Parathyroid adenoma (tissue), 2 donors: Measurements from ENCODE around the gene ITIH1.

Source experiments
- H2AFZ ChIP-seq: fragments of 300-600 bp; sonication (generic); one replicate; pipeline ENCODE4 v1.7.0; 2017; ENCODE audit warnings: antibody characterized with exemption, mild to moderate bottlenecking
- H3K27ac ChIP-seq: fragments of 300-600 bp; sonication (generic); one replicate; pipeline ENCODE4 v1.7.0; 2017
- H3K27me3 ChIP-seq: fragments of 300-600 bp; sonication (generic); one replicate; pipeline ENCODE4 v1.7.0; 2017; ENCODE audit warnings: low read length; ENCODE audit not compliant: control insufficient read depth, insufficient read depth
- H3K36me3 ChIP-seq: fragments of 300-600 bp; sonication (generic); one replicate; pipeline ENCODE4 v1.7.0; 2017; ENCODE audit warnings: low read length; ENCODE audit not compliant: control insufficient read depth, insufficient read depth
- H3K4me1 ChIP-seq: fragments of 300-600 bp; sonication (generic); one replicate; pipeline ENCODE4 v1.7.0; 2017; ENCODE audit warnings: control low read depth
- H3K4me2 ChIP-seq: fragments of 300-600 bp; sonication (generic); one replicate; pipeline ENCODE4 v1.7.0; 2017; ENCODE audit warnings: low read length
- H3K4me3 ChIP-seq: fragments of 300-600 bp; sonication (generic); one replicate; pipeline ENCODE4 v1.7.0; 2017; ENCODE audit warnings: low read depth, low read length
- H3K79me2 ChIP-seq: fragments of 300-600 bp; sonication (generic); one replicate; pipeline ENCODE4 v1.7.0; 2017; ENCODE audit warnings: control low read depth
- H3K9ac ChIP-seq: fragments of 300-600 bp; sonication (generic); one replicate; pipeline ENCODE4 v1.7.0; 2017; ENCODE audit warnings: mild to moderate bottlenecking
- H3K9me3 ChIP-seq: fragments of 300-600 bp; sonication (generic); one replicate; pipeline ENCODE4 v1.7.0; 2017; ENCODE audit warnings: low read length; ENCODE audit not compliant: control insufficient read depth
- CTCF ChIP-seq: fragments of 300-600 bp; sonication (generic); IDR thresholded peaks from one replicate; pipeline ENCODE4 v1.7.0; 2017; ENCODE audit warnings: antibody characterized with exemption, mild to moderate bottlenecking
- donor health status: primary hyperparathyroidism.

ITIH1 gene

GRCh38 chr3:52827441-52827840 is 50.0 kb downstream of the ITIH1 start:
- no peak for TF ChIP-seq CTCF
- no peak overlapping the region for H3K9ac ChIP-seq
- H3K4me2 ChIP-seq = no peak overlapping the region
- no peaks in the 10 kb centered on the region for H3K27me3 ChIP-seq
- H3K36me3 ChIP-seq = no peaks in the 10 kb centered on the region
- no peaks in the 10 kb centered on the region for H3K4me1 ChIP-seq
- H3K4me3 ChIP-seq = no peak overlapping the region
- H3K79me2 ChIP-seq = no peaks in the 10 kb centered on the region
- no peaks in the 10 kb centered on the region for H3K9me3 ChIP-seq
- no peak overlapping the region for H2AFZ ChIP-seq
- no peak overlapping the region for H3K27ac ChIP-seq

DNA sequence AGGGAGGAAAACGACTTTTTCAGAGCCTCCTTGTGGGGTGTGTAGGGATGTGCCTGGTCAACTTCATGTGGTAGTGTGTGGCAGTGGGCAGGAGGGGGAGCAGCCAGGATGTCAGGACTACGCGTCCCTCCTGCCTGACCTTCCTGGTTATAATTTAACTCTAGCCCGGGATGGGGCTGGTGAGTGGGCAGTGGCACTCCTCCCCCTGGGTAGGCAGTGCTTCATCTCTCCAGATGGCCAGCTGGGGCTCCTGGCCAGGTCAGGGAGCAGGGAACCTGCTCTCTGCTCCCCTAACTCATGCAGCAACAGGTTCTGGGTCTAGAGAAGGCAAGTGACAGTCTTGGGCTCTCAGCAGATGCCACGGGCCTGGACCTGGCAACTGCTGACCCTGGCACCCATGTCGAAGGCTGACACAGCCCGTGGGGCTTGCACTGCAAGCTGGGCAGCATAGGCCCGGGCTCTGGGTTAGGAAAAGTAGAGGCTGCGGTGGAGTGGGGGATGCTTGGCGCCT is 50.5 kb downstream of the ITIH1 start:
- H3K27ac ChIP-seq = no peak overlapping the region
- H3K9me3 ChIP-seq = no peaks in the 10 kb centered on the region
- no peak overlapping the region for H3K9ac ChIP-seq
- no peak overlapping the region for H3K4me2 ChIP-seq
- H3K4me1 ChIP-seq = no peaks in the 10 kb centered on the region
- no peak for TF ChIP-seq CTCF
- no peaks in the 10 kb centered on the region for H3K36me3 ChIP-seq
- H2AFZ ChIP-seq = no peak overlapping the region
- H3K4me3 ChIP-seq = no peak overlapping the region
- no peaks in the 10 kb centered on the region for H3K27me3 ChIP-seq
- no peaks in the 10 kb centered on the region for H3K79me2 ChIP-seq

DNA sequence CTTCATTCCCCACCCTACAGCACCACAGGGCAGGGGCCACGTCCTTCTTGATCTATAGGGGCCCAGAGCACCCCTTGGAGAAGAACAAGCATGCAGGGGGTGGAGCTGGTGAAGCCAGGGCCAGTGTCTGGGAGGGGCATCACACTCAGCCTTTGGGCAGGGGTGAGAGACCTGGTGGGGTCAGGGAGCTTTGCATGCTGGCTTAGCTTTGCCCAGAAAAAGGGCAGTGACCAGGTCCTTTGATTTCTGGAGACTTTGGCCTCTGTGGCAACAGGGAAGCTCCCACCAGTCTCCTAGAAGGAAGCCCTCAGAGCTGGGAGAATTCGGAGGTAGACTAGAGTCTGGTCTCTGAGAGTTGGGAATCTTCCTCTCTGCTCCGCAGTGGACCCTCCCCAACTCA is 52.1 kb downstream of the ITIH1 start:
- no peak for TF ChIP-seq CTCF
- no peak overlapping the region for H3K27ac ChIP-seq

GRCh38 chr3:52829906-52830463 is 52.6 kb downstream of the ITIH1 start:
- TF ChIP-seq CTCF = no peak
- Histone ChIP-seq H2AFZ (no peak overlapping the region), H3K27ac (no peak overlapping the region), H3K9ac (no peak overlapping the region), H3K79me2 (no peaks in the 10 kb centered on the region), H3K27me3 (no peaks in the 10 kb centered on the region), H3K4me1 (no peaks in the 10 kb centered on the region), H3K9me3 (no peaks in the 10 kb centered on the region), H3K4me2 (no peak overlapping the region), H3K4me3 (no peak overlapping the region), H3K36me3 (no peaks in the 10 kb centered on the region)

More for the DNA sequence above, 52.1 kb downstream of the ITIH1 start:
- H3K4me1 ChIP-seq = no peaks in the 10 kb centered on the region
- H3K4me3 ChIP-seq = no peak overlapping the region
- H3K79me2 ChIP-seq = no peaks in the 10 kb centered on the region
- H2AFZ ChIP-seq = no peak overlapping the region
- H3K4me2 ChIP-seq = no peak overlapping the region
- no peaks in the 10 kb centered on the region for H3K27me3 ChIP-seq
- no peak overlapping the region for H3K9ac ChIP-seq
- no peaks in the 10 kb centered on the region for H3K36me3 ChIP-seq
- H3K9me3 ChIP-seq = no peaks in the 10 kb centered on the region
